Stimulated activated CD4-positive, alpha-beta T cell treated with anti-CD3 and anti-CD28 coated beads, TNF-alpha, amount 100 ng/mL, for 4 hours (primary cell): Measurements from ENCODE around the gene RNU6-8.

ENCODE experiments used
- DNase-seq, 3 experiments: peaks; one replicate each; pipeline ENCODE4 v3.0.0-alpha.2; 2020; ENCODE audit warnings: low read depth in 3 of 3

Gene RNU6-8

DNA sequence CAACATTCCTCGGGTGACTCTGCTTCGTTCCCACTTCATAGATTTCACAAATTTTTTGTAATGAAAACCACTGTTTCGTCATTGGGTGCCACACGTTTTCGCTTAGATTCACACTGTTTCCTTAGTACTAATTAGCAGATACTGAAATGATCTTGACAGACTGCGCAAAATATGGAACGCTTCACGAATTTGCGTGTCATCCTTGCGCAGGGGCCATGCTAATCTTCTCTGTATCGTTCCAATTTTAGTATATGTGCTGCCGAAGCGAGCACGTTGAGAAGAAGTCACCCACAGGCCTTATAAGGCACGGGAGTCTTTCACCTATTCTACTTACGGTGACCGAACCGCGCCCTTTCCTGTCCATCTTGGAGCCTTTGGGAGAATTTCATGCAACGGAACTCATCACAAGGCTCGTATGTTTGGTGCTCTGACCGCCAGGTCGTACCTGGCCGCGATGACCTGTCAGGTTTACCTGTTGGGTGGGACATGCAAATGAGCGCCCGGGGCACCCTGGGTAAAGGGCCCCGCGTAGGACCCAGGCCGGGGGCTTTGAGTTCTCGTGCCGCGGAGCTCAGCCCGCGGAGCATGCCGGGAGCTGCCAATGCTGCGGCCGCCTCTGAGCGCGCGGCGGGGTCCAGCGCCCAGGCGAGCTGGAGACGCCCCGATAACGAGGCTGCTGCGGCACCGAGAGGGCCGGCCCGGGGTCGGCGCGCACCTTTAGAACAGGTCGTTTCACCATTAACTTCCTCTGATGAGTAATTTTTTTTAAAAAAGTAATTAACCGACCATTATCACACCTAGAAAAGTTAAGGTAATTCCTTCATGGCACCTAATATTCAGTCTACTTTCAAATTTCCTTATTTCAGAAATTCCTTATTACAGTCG, at the start of gene RNU6-8:
RNU6-8 (minus strand) TSS at position 272 of the 885 bp plus-strand sequence.
- peak; percentile 78 to 87 (median 81) for DNase-seq

DNA sequence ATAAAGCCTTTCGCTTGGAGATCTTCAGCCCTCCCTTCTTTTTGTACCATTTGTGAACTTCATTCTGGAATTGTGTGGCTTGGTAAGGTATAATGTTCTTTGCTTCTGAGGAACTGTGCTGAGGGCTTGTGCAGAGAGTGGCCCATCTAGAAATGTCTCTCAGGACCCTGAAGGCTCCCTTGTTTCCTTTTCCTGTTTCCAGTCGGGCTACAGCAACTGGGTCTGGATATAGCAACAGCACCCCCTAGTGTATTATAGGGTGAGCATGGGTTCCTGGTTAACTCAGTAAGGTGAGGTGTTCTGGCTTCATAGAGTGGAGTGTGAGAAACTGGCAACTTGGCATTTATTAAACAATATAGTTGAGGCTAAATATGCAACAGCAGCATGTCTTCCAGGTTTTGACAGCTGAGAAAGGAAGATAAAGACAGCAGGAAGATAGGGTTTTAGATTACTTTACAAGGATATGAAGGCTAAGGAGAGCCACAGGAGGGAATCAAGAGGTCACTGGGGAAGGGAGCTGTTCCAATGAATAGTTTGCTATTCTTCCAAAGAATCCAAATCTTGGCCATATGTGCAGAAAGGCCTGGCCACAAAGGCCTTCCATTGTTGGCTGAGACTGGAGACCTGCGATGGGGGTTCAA, 49.1 kb upstream of the RNU6-8 start:
- peak; percentile 5 to 26 (median 14) for DNase-seq

DNA sequence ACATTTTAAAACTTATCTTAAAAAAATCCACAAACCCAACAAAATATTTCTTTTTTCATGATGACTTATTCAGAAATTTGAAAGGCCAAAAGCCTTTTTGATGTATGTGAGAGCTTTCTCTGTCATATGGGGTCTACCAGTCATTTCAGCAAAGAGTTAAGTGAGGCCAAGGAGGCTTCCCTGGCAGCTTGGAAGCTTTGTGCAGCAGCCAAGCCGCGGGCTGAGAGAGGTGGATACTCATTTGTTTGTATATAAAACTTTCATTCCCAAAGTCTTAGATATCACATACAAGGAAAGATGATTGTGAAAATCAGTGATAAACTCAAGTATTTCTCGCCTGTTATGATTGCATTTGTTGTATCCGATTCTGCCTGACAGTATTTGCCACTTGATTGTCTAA, 48.5 kb upstream of the RNU6-8 start:
- DNase-seq: no peak

DNA sequence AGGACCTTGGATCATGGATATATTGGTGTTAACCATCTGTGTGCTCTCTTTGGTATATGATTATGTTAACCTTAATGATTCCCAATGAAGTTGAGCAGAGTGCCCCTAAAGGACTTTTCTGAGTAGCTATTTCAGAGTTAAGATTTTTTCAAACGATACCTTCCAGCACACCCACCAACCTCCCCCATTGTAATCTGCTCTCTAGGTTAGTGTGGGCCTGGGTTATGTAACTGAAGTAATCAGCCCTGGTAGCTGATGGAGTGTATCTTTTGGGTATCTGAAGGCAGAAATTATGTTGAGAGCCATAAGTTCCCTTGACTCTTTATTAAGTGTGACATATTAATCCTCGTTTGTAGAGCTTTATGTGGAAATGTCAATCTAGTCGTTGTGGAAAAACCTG, 47.6 kb upstream of the RNU6-8 start:
- no peak for DNase-seq

- DNase-seq: no peak
Observed at GRCh38 chr14:32249780-32250179, 46.7 kb upstream of the RNU6-8 start.

DNA sequence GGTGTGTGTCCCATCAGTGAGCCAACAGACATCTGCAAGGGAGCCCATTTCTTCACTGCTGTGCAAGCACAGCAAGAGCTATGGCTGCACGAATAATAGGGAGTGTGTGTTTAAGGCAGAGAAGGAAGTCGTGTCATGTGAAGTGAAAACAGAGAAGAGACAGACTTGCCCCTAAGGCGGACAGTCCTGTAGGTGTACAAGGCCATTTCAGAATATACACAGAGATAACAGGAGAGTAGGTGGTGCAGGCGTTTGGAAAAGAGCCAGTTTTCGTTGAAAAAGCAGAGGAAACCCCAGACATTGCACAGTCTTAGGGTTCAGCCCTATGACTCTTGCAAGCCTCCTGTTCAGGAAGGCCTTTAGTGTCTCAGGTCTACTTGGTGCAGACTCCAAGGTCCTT, 46.3 kb upstream of the RNU6-8 start:
- DNase-seq: no peak

- no peak for DNase-seq
Observed at GRCh38 chr14:32246751-32247150, 43.7 kb upstream of the RNU6-8 start.

- no peak for DNase-seq
Observed at GRCh38 chr14:32244404-32244803, 41.3 kb upstream of the RNU6-8 start.

GRCh38 chr14:32233260-32233659, 30.2 kb upstream of the RNU6-8 start:
- DNase-seq: no peak

GRCh38 chr14:32232481-32232880, 29.4 kb upstream of the RNU6-8 start:
- no peak for DNase-seq

DNA sequence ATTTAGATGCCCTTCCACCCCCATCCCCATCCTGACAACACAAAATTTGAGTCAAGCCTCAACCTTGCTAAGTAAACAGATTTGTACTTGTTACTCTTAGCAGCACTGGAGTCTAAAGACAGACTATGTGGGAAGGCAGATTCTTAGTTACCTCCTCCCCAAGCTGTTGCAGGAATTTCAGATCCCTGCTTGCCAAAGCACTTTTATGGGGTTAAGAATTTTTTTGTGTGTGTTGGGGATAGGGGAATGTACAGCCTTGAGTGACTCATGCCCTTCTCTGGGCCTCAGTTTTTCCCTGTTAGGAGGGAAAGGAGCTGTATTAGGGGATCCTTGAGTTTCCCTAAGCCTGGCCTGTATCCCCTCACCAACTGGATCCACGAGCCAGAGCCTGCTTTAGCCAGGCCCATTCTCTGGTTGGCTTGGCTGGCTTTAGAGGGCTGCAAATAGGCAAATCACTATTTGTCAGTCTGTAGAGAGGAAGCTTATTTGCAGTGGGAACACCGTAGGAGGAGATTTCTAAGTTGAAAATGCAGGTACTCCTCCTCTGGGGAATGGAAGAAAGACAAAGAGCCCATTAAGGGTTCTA, 27.7 kb upstream of the RNU6-8 start:
- no peak for DNase-seq

DNA sequence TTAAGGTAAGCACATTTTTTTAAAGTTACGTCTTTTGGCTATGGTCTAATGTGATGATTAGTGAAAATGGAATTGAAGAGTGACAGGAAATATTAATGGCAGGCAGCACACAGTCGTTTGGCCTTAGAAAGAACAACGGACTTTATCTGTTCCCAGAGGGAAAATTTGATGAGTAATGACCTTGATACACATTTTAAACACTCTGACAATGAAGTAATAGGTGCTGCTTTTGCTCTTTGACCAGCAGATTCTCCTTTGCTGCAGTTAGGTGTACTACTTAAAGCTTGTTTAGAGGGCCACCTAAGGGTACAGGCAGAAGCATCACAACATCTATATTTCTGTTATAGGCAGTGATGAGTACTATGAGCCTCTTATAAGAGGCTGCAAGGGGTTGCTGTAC, 27.1 kb upstream of the RNU6-8 start:
- DNase-seq: no peak

GRCh38 chr14:32226056-32226455, 23.0 kb upstream of the RNU6-8 start:
- no peak for DNase-seq

DNA sequence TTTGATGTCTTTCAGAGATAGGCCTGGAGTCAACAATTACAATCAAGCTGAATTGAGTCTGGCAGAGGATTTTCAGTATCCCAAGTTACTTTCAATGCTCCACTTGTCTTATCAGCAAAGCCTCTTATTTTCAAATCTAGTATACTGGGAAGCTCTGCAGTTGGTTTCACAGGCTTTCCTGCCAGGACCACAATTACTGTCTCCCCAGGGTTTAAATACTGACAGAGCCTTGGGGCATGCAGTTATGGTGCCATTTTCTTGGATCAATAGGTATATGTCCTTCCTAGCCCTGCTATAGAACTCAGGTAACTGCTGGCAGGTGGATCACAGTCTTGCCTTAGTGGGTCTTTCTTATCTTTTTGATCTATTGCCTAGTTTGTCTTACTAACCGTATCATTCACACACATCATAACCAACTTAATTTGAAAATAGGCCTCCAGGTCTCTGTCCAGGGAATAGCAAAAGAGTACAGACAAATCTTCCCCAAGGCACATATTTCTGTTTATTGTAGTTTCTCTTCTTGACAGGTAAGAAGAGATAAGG, 22.4 kb upstream of the RNU6-8 start:
- DNase-seq: no peak

DNA sequence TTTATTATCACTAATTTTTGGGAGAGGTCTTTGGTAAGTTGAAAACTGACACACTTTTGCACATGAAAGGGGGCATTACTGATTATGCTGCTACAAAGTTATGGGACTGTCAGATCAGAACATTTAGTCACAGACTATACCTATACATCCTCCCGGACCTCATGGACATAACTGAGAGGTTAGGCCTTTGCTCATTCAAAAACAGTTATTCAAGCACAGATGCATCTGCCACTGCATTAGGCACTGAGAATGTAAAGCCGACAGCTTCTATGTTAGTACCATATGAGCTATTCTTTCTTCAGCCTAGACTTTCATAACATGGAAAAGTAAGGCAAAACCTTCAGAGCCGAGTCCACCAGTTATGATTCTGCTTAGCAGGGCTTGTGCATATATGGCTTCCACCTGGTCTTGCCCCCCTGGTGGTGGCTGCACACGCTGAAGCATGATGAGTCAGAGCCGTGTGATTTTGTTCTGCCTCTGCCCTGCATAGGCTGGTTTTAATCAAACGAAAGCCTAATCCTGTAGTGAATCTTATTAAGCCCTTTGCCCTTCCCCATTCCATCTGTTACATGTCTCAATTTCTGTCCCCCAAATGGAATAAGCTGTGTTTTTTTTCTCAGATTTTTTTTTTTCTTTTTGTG, 21.8 kb upstream of the RNU6-8 start:
- no peak for DNase-seq

- no peak for DNase-seq
Observed at GRCh38 chr14:32217301-32217700, 14.2 kb upstream of the RNU6-8 start.

DNA sequence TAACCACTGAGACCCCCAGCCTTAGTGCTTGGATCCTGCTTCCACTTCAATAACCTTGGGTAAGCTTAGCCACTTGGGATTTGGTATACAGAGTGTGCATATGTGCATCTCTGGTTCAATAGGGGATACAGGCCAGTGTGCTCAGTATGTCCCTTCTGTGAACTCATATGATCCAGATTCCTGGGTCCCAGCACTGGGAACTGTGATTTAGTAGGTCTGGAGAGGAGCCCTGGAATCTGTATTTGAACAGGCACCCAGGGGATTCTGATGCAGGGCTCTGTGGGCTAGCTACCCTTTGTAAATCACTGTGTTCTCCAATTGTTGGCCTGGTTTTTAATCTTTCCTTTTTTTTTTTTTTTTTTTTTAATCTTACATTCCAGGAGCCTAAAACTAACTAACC, 9.8 kb upstream of the RNU6-8 start:
- DNase-seq: no peak

GRCh38 chr14:32211068-32211404, 8.0 kb upstream of the RNU6-8 start:
- no peak for DNase-seq

GRCh38 chr14:32209471-32209870, 6.4 kb upstream of the RNU6-8 start:
- no peak for DNase-seq

DNA sequence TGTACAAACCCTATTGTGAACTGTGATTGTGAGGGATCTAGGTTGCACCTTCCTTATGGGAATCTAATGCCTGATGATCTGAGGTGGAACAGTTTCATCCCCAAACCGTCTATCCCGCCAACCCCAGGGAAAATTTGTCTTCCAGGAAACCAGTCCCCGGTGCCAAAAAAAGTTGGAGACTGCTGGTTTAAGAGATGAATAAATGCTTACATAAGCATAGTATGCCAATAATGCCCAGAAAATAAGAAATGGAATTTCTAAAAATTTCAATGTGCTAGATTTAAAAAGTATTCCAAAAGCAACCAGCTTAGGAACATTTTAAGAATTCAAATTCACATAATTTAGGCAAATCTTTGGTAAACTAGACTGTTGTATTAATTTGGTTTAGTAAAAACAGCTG, 5.4 kb upstream of the RNU6-8 start:
- DNase-seq: no peak

DNA sequence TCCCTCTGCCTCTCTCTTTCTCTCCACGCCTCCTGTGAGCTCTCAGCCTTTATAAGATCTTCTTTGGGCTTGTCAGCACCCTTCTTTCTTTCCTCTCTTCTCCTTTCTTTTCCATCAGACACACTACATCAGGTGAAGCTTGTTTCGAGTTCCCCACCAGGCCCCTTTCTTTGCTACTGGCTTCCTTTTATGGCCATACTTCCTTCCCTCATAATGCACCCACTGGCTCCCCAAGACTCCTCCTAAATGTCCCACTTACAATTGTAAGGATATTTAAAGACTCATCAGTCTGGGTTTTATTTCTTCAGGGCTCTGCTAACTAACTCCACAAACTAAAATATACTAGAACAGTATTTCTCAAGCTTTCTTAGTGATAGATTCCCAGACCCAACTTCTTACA, 3.5 kb upstream of the RNU6-8 start:
- no peak for DNase-seq

DNA sequence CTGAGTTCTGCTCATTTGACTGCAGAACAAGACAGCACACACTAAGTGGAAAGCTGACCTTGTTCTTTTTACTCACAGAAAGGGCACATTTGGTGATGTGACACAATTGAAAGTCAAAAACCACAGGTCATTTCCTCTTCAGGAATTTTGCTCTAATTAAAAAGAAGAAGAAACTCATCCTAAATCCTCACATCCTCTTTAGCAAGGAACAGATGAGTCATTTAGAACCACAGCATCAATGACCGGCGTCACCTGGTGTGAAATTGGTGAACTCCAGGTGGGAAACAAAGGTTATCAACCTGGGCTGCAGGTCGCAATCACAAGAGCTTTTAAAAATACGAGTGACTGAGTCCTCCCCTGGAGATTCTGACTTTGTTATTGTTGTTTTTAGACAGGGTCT, 2.9 kb upstream of the RNU6-8 start:
- DNase-seq: no peak
